ENCODE measurements around the gene BMPR1B. TPM values are rescaled to one million over a fixed set of nuclear protein-coding genes. Genes with fewer than 3 reads are reported as not detected.

The BMPR1B gene
- total RNA-seq, 1 experiment from 2014 or later, result not detected

DNA sequence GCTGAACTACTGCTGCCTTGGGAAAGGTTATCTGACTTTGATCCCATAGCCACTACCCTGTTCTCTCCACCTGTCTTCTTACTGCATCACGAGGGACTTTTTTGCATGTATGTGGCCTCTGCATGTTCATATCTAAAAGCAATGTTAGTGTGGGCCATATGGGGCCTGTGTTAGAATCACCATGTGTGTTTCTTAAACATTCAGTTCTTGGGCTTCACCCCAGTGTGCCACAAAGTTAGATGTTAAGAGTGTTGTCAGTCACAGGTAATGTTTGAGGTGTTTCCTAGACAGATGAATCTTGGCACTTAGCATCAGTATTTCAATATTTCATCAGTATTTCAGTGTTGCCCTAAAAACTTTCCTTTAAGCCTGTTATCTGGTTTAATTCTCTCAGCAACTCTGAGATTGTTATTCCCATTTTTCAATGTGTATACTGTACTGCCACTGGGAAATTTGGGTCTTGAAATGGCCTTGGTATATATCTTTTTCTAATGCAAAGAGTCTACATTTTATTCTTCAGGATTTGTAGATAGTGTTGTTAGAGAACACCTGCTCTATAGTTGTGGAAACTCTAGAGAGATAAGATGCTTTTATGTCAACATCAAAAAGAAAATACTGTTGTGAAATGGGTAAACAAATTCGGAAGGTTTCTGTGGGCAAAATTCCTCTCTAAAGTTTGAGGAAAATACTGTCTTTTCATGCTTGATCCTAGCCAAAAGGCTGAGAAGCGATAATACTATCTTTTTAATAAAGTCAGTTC lies 259.7 kb downstream of the BMPR1B start:
- CTCF ChIA-PET, result interaction anchor here (1.2 kb wide), 1 partner anchor 261 kb away, joined by 3 read pairs; no protein-coding TSS in a partner anchor
- no peak for TF ChIP-seq ZNF274 (IDR thresholded peaks at IDR 0.05; ENCODE audit: low read depth, low read length)
- TF ChIP-seq, protein P1, sequence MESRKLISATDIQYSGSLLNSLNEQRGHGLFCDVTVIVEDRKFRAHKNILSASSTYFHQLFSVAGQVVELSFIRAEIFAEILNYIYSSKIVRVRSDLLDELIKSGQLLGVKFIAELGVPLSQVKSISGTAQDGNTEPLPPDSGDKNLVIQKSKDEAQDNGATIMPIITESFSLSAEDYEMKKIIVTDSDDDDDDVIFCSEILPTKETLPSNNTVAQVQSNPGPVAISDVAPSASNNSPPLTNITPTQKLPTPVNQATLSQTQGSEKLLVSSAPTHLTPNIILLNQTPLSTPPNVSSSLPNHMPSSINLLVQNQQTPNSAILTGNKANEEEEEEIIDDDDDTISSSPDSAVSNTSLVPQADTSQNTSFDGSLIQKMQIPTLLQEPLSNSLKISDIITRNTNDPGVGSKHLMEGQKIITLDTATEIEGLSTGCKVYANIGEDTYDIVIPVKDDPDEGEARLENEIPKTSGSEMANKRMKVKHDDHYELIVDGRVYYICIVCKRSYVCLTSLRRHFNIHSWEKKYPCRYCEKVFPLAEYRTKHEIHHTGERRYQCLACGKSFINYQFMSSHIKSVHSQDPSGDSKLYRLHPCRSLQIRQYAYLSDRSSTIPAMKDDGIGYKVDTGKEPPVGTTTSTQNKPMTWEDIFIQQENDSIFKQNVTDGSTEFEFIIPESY (IDR thresholded peaks at IDR 0.05; ENCODE audit: extremely low read depth, insufficient replicate concordance, low read length), result no peak
- no peak for TF ChIP-seq CBX3 (IDR thresholded peaks at IDR 0.05; ENCODE audit: low read depth)
- no peak for TF ChIP-seq TCF7L2 (IDR thresholded peaks at IDR 0.05; ENCODE audit: borderline replicate concordance, extremely low read depth, insufficient read depth, insufficient read length)
- TF ChIP-seq ELF1 (IDR thresholded peaks at IDR 0.05; ENCODE audit: borderline replicate concordance, low read depth), result no peak
- no peak for TF ChIP-seq SP1 (IDR thresholded peaks at IDR 0.05; ENCODE audit: low read depth)
- no peak for TF ChIP-seq JUND (IDR thresholded peaks at IDR 0.05)
- no peak for TF ChIP-seq POLR2AphosphoS5 (IDR thresholded peaks at IDR 0.05; ENCODE audit: low read depth, low read length)
- no peak for TF ChIP-seq YY1 (IDR thresholded peaks at IDR 0.05; ENCODE audit: extremely low read depth, insufficient replicate concordance, low read depth, low read length)
- TF ChIP-seq RAD21 (IDR thresholded peaks at IDR 0.05; ENCODE audit: low read depth), result no peak
- no peak for TF ChIP-seq FOSL1 (IDR thresholded peaks at IDR 0.05; ENCODE audit: low read depth)
- TF ChIP-seq POLR2A (IDR thresholded peaks at IDR 0.05; ENCODE audit: borderline replicate concordance, extremely low read depth, insufficient read depth, insufficient read length), result no peak
- no peak for TF ChIP-seq SRF (IDR thresholded peaks at IDR 0.05; ENCODE audit: low read depth)
- TF ChIP-seq, protein P2, sequence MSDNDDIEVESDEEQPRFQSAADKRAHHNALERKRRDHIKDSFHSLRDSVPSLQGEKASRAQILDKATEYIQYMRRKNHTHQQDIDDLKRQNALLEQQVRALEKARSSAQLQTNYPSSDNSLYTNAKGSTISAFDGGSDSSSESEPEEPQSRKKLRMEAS (IDR thresholded peaks at IDR 0.05), result no peak
- TF ChIP-seq, protein P3, sequence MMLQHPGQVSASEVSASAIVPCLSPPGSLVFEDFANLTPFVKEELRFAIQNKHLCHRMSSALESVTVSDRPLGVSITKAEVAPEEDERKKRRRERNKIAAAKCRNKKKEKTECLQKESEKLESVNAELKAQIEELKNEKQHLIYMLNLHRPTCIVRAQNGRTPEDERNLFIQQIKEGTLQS (IDR thresholded peaks at IDR 0.05), result no peak
- TF ChIP-seq ZFX (IDR thresholded peaks at IDR 0.05), result no peak
- TF ChIP-seq, protein P4, sequence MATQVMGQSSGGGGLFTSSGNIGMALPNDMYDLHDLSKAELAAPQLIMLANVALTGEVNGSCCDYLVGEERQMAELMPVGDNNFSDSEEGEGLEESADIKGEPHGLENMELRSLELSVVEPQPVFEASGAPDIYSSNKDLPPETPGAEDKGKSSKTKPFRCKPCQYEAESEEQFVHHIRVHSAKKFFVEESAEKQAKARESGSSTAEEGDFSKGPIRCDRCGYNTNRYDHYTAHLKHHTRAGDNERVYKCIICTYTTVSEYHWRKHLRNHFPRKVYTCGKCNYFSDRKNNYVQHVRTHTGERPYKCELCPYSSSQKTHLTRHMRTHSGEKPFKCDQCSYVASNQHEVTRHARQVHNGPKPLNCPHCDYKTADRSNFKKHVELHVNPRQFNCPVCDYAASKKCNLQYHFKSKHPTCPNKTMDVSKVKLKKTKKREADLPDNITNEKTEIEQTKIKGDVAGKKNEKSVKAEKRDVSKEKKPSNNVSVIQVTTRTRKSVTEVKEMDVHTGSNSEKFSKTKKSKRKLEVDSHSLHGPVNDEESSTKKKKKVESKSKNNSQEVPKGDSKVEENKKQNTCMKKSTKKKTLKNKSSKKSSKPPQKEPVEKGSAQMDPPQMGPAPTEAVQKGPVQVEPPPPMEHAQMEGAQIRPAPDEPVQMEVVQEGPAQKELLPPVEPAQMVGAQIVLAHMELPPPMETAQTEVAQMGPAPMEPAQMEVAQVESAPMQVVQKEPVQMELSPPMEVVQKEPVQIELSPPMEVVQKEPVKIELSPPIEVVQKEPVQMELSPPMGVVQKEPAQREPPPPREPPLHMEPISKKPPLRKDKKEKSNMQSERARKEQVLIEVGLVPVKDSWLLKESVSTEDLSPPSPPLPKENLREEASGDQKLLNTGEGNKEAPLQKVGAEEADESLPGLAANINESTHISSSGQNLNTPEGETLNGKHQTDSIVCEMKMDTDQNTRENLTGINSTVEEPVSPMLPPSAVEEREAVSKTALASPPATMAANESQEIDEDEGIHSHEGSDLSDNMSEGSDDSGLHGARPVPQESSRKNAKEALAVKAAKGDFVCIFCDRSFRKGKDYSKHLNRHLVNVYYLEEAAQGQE (IDR thresholded peaks at IDR 0.05; ENCODE audit: low read depth), result no peak
- no peak for TF ChIP-seq EGR1 (IDR thresholded peaks at IDR 0.05; ENCODE audit: low read depth)
- TF ChIP-seq, protein P5, sequence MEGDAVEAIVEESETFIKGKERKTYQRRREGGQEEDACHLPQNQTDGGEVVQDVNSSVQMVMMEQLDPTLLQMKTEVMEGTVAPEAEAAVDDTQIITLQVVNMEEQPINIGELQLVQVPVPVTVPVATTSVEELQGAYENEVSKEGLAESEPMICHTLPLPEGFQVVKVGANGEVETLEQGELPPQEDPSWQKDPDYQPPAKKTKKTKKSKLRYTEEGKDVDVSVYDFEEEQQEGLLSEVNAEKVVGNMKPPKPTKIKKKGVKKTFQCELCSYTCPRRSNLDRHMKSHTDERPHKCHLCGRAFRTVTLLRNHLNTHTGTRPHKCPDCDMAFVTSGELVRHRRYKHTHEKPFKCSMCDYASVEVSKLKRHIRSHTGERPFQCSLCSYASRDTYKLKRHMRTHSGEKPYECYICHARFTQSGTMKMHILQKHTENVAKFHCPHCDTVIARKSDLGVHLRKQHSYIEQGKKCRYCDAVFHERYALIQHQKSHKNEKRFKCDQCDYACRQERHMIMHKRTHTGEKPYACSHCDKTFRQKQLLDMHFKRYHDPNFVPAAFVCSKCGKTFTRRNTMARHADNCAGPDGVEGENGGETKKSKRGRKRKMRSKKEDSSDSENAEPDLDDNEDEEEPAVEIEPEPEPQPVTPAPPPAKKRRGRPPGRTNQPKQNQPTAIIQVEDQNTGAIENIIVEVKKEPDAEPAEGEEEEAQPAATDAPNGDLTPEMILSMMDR (IDR thresholded peaks at IDR 0.05 in 2 of 3, conservative IDR thresholded peaks at IDR 0.05 in 1 of 3; ENCODE audit: borderline replicate concordance in 1 of 3, insufficient read depth in 1 of 3, low read depth in 2 of 3, low read length in 2 of 3), result no peak
- H3K27ac ChIP-seq (ENCODE audit: low read depth, low read length), result no peak overlapping the region

More for the DNA sequence above, 259.7 kb downstream of the BMPR1B start:
- H3K36me3 ChIP-seq (ENCODE audit: control insufficient read depth in 1 of 2, insufficient read depth in 2 of 2, low read length in 2 of 2), result no peaks in the 10 kb centered on the region
- H4K20me1 ChIP-seq (ENCODE audit: insufficient read depth), result no peaks in the 10 kb centered on the region
- ChIA-PET RAD21 (ENCODE audit: low non-redundant PET in 1 of 2, low total read pairs in 2 of 2, uncharacterized antibody in 2 of 2, unreplicated experiment in 2 of 2) (no interaction called here), POLR2A (no interaction called here)
- no peaks in the 10 kb centered on the region for H3K9me2 ChIP-seq (ENCODE audit: insufficient read depth)
- BruUV-seq (replicated peaks), result no TSS peak
- no peak overlapping the region for H3K4me3 ChIP-seq (replicated peaks in 1 of 2; ENCODE audit: low read depth in 1 of 2, low read length in 2 of 2)
- H2AFZ ChIP-seq (ENCODE audit: low read depth, low read length, poor library complexity, severe bottlenecking), result no peak overlapping the region
- no peaks in the 10 kb centered on the region for H3K9me3 ChIP-seq (ENCODE audit: control insufficient read depth in 1 of 2, insufficient read depth in 1 of 2, low read depth in 1 of 2, low read length in 2 of 2)
- H3K4me2 ChIP-seq (ENCODE audit: low read length), result no peak overlapping the region
- H3K4me1 ChIP-seq (ENCODE audit: control insufficient read depth in 1 of 2, insufficient read depth in 2 of 2, low read length in 2 of 2), result no peaks in the 10 kb centered on the region
- H3K27me3 ChIP-seq (ENCODE audit: insufficient read depth, low read length), result no peaks in the 10 kb centered on the region
- no peaks in the 10 kb centered on the region for H3K79me2 ChIP-seq (ENCODE audit: insufficient read depth, low read length)
- intact Hi-C loops (cut with micrococcal nuclease), result no loop called here
- ATAC-seq (no peak), DNase-seq (ENCODE audit: low read depth, low spot score) (no peak)
- no peak overlapping the region for H3K9ac ChIP-seq (ENCODE audit: low read length)

All from HCT116 (cell line).